GM23248 (cell line): Measurements from ENCODE around the gene SLC35G3. TPM values are rescaled to one million over a fixed set of nuclear protein-coding genes. Genes with fewer than 3 reads are reported as not detected.
"Not testable (repeated sequence)": the region's sequence is repeated elsewhere in the genome, so short reads cannot be mapped to it uniquely, and the experiment has no call there.

Experiments
- DNase-seq: peaks from one replicate; pipeline ENCODE4 v3.0.0-alpha.2; 2015
- H2AFZ ChIP-seq: fragments of 200-600 bp; sonication (generic); 2 replicates; pipeline ENCODE4 v1.6.1; 2016; ENCODE audit warnings: antibody characterized with exemption
- H3F3A ChIP-seq: fragments of 200-600 bp; sonication (generic); 2 replicates; pipeline ENCODE4 v1.6.1; 2016; ENCODE audit warnings: mild to moderate bottlenecking, antibody characterized with exemption, mixed run types; ENCODE audit not compliant: insufficient read depth
- H3K27ac ChIP-seq: fragments of 200-600 bp; sonication (generic); 2 replicates; pipeline ENCODE4 v1.5.1; 2016; ENCODE audit warnings: mild to moderate bottlenecking
- H3K27me3 ChIP-seq: fragments of 200-600 bp; sonication (generic); replicated peaks from 2 replicates; pipeline ENCODE4 v1.6.1; 2016; ENCODE audit warnings: mild to moderate bottlenecking; ENCODE audit not compliant: insufficient read depth
- H3K36me3 ChIP-seq: fragments of 200-600 bp; sonication (generic); 2 replicates; pipeline ENCODE4 v1.6.1; 2016; ENCODE audit warnings: low read depth, mild to moderate bottlenecking
- H3K4me1 ChIP-seq: fragments of 200-600 bp; sonication (generic); 2 replicates; pipeline ENCODE4 v1.6.1; 2016; ENCODE audit warnings: mild to moderate bottlenecking; ENCODE audit not compliant: insufficient read depth
- H3K4me2 ChIP-seq: fragments of 200-600 bp; sonication (generic); one replicate; pipeline ENCODE4 v1.6.1; 2016; ENCODE audit warnings: mild to moderate bottlenecking; ENCODE audit not compliant: unreplicated experiment
- H3K4me3 ChIP-seq: fragments of 200-600 bp; sonication (generic); 2 replicates; pipeline ENCODE4 v1.5.1; 2016; ENCODE audit warnings: mild to moderate bottlenecking
- H3K79me2 ChIP-seq: fragments of 200-600 bp; sonication (generic); 2 replicates; pipeline ENCODE4 v1.6.1; 2016; ENCODE audit warnings: mild to moderate bottlenecking; ENCODE audit not compliant: insufficient read depth
- H3K9ac ChIP-seq: fragments of 200-600 bp; sonication (generic); 2 replicates; pipeline ENCODE4 v1.6.1; 2016; ENCODE audit warnings: mild to moderate bottlenecking
- H3K9me2 ChIP-seq: fragments of 200-600 bp; sonication (generic); 2 replicates; pipeline ENCODE4 v1.6.1; 2016; ENCODE audit warnings: mixed run types, mild to moderate bottlenecking, moderate library complexity; ENCODE audit not compliant: insufficient read depth
- H3K9me3 ChIP-seq: fragments of 200-600 bp; sonication (generic); one replicate; pipeline ENCODE4 v1.6.1; 2017; ENCODE audit warnings: low read depth
- H4K20me1 ChIP-seq: fragments of 200-600 bp; sonication (generic); 2 replicates; pipeline ENCODE4 v1.6.0; 2016; ENCODE audit not compliant: insufficient read depth
- EZH2 ChIP-seq: fragments of 200-600 bp; sonication (generic); IDR thresholded peaks from 2 replicates; pipeline ENCODE4 v1.6.1; 2018; ENCODE audit warnings: antibody characterized with exemption, mild to moderate bottlenecking; ENCODE audit not compliant: insufficient read depth, poor library complexity, severe bottlenecking
- EZH2phosphoT487 ChIP-seq: fragments of 200-600 bp; sonication (generic); IDR thresholded peaks from 2 replicates; pipeline ENCODE4 v1.6.1; 2018; ENCODE audit warnings: antibody characterized with exemption, moderate library complexity, mild to moderate bottlenecking, low read depth; ENCODE audit not compliant: insufficient read depth
- WGBS, 2 experiments: methylation state at CpG; one replicate each; pipeline ENCODE4 v1.1.6; 2015 to 2017; ENCODE audit warnings: low lambda C conversion rate in 2 of 2, low coverage in 1 of 2; ENCODE audit errors: missing lambda C conversion rate in 2 of 2; 5-methylcytosine and 5-hydroxymethylcytosine counted together
- in situ Hi-C: fragments of 300-500 bp; cut with MboI; formaldehyde crosslinking; loops from 2 replicates; pipeline ENCODE4 v1.15.0; 2020
- polyA plus RNA-seq: library from polyadenylated mRNA; unstranded; fragments of >200 nt; fragmentation: Nextera tagmentation; extraction: Ambion mirVana; gene quantifications from 2 replicates; pipeline ENCODE4 v1.2.1, GENCODE V29; 2016
- total RNA-seq: library from RNA; depleted of rRNA; stranded (reverse); fragments of >200 nt; shearing (Covaris generic); gene quantifications from 2 replicates; pipeline ENCODE4 v1.2.3, GENCODE V29; 2014

SLC35G3 gene
- total and polyA plus RNA-seq, 2 experiments from 2014 or later, result not detected

GRCh38 chr17:35214631-35215273 lies 20.6 kb upstream of the SLC35G3 start:
- H3K9me3 ChIP-seq, result no peaks in the 10 kb centered on the region
- H3K27ac ChIP-seq, result no peak overlapping the region
- H3F3A ChIP-seq, result no peaks in the 10 kb centered on the region
- peaks cover 15% of the 10 kb centered on the region for H3K27me3 ChIP-seq
- in situ Hi-C loops, result no loop called here
- TF ChIP-seq EZH2, result no peak
- no peak for TF ChIP-seq EZH2phosphoT487
- no peaks in the 10 kb centered on the region for H4K20me1 ChIP-seq
- no peak overlapping the region for H3K4me2 ChIP-seq
- no peaks in the 10 kb centered on the region for H3K9me2 ChIP-seq
- no peaks in the 10 kb centered on the region for H3K79me2 ChIP-seq
- no peak overlapping the region for H3K9ac ChIP-seq
- H3K36me3 ChIP-seq, result no peaks in the 10 kb centered on the region
- no peak for DNase-seq
- H3K4me3 ChIP-seq, result no peak overlapping the region
- WGBS, 2 experiments, result 25 to 29% methylated on average over 5 of the region's 5 CpGs
- no peaks in the 10 kb centered on the region for H3K4me1 ChIP-seq
- H2AFZ ChIP-seq, result no peak overlapping the region

- Histone ChIP-seq H3K9me3 (no peaks in the 10 kb centered on the region), H3K9ac (no peak overlapping the region), H3K36me3 (no peaks in the 10 kb centered on the region), H3K4me2 (no peak overlapping the region), H4K20me1 (no peaks in the 10 kb centered on the region), H3F3A (no peaks in the 10 kb centered on the region), H2AFZ (no peak overlapping the region), H3K9me2 (no peaks in the 10 kb centered on the region), H3K27me3 (peaks cover 15% of the 10 kb centered on the region), H3K4me1 (no peaks in the 10 kb centered on the region), H3K79me2 (no peaks in the 10 kb centered on the region), H3K27ac (no peak overlapping the region), H3K4me3 (no peak overlapping the region)
- DNase-seq, result no peak
- whole genome bisulfite sequencing, 2 experiments, result 72 to 85% methylated on average over 3 of the region's 3 CpGs
- TF ChIP-seq EZH2phosphoT487 (no peak), EZH2 (no peak)
- in situ Hi-C loops, result no loop called here
These were observed 20.0 kb upstream of the SLC35G3 start for GRCh38 chr17:35214192-35214591.

- in situ Hi-C loops, result no loop called here
- H3F3A ChIP-seq, result no peaks in the 10 kb centered on the region
- H3K9ac ChIP-seq, result no peak overlapping the region
- no peaks in the 10 kb centered on the region for H3K79me2 ChIP-seq
- H3K27ac ChIP-seq, result no peak overlapping the region
- peaks cover 15% of the 10 kb centered on the region for H3K27me3 ChIP-seq
- H3K36me3 ChIP-seq, result no peaks in the 10 kb centered on the region
- TF ChIP-seq EZH2phosphoT487 (no peak), EZH2 (no peak)
- no peak overlapping the region for H3K4me3 ChIP-seq
- DNase-seq, result no peak
- 67 to 73% methylated on average over 5 of the region's 5 CpGs for WGBS, 2 experiments
- H4K20me1 ChIP-seq, result no peaks in the 10 kb centered on the region
- no peak overlapping the region for H2AFZ ChIP-seq
- H3K9me2 ChIP-seq, result no peaks in the 10 kb centered on the region
- no peaks in the 10 kb centered on the region for H3K9me3 ChIP-seq
- H3K4me1 ChIP-seq, result no peaks in the 10 kb centered on the region
- H3K4me2 ChIP-seq, result no peak overlapping the region
These were observed 19.3 kb upstream of the SLC35G3 start for GRCh38 chr17:35213412-35213940.

GRCh38 chr17:35212668-35213067 lies 18.5 kb upstream of the SLC35G3 start:
- 75 to 80% methylated on average over 4 of the region's 4 CpGs for WGBS, 2 experiments
- H3K9me3 ChIP-seq, result no peaks in the 10 kb centered on the region
- in situ Hi-C loops, result no loop called here
- H3K27me3 ChIP-seq, result peaks cover 15% of the 10 kb centered on the region
- no peaks in the 10 kb centered on the region for H3K9me2 ChIP-seq
- no peaks in the 10 kb centered on the region for H3K4me1 ChIP-seq
- no peaks in the 10 kb centered on the region for H4K20me1 ChIP-seq
- no peak for DNase-seq
- H3K36me3 ChIP-seq, result no peaks in the 10 kb centered on the region
- H3K4me2 ChIP-seq, result no peak overlapping the region
- H3K9ac ChIP-seq, result no peak overlapping the region
- TF ChIP-seq EZH2phosphoT487 (no peak), EZH2 (no peak)
- no peaks in the 10 kb centered on the region for H3K79me2 ChIP-seq
- H3K4me3 ChIP-seq, result no peak overlapping the region
- no peaks in the 10 kb centered on the region for H3F3A ChIP-seq
- no peak overlapping the region for H2AFZ ChIP-seq
- H3K27ac ChIP-seq, result no peak overlapping the region

- Histone ChIP-seq H3K27me3 (peaks cover 4% of the 10 kb centered on the region), H3F3A (no peaks in the 10 kb centered on the region), H3K9me3 (no peaks in the 10 kb centered on the region), H3K36me3 (no peaks in the 10 kb centered on the region), H3K9me2 (no peaks in the 10 kb centered on the region), H3K4me3 (no peak overlapping the region), H3K4me1 (no peaks in the 10 kb centered on the region), H4K20me1 (no peaks in the 10 kb centered on the region), H3K27ac (no peak overlapping the region), H3K9ac (no peak overlapping the region), H3K79me2 (no peaks in the 10 kb centered on the region), H3K4me2 (no peak overlapping the region), H2AFZ (no peak overlapping the region)
- TF ChIP-seq EZH2, result no peak
- no peak for TF ChIP-seq EZH2phosphoT487
- 57 to 63% methylated on average over 7 of the region's 7 CpGs for WGBS, 2 experiments
- no peak for DNase-seq
- in situ Hi-C loops, result no loop called here
These were observed 16.5 kb upstream of the SLC35G3 start for GRCh38 chr17:35210741-35211140.

- not testable (repeated sequence) for H2AFZ ChIP-seq, H3K36me3 ChIP-seq
These were observed 8.4 kb upstream of the SLC35G3 start for GRCh38 chr17:35202582-35202981.

GRCh38 chr17:35195062-35195461 lies 869 bp upstream of the SLC35G3 start:
- H3K4me2 ChIP-seq, in situ Hi-C loops, H3K4me1 ChIP-seq, H3K27me3 ChIP-seq, H4K20me1 ChIP-seq, H3K27ac ChIP-seq, H3K79me2 ChIP-seq, H2AFZ ChIP-seq, H3F3A ChIP-seq, H3K4me3 ChIP-seq, DNase-seq, H3K9ac ChIP-seq, H3K9me3 ChIP-seq, H3K36me3 ChIP-seq, H3K9me2 ChIP-seq: not testable (repeated sequence)
- whole genome bisulfite sequencing, 2 experiments, result 83 to 84% methylated on average over 14 to 31 of the region's 31 CpGs

More at GRCh38 chr17:35202582-35202981, 8.4 kb upstream of the SLC35G3 start:
- H3K4me3 ChIP-seq, in situ Hi-C loops, DNase-seq, H3K27ac ChIP-seq, H3K9ac ChIP-seq, H3F3A ChIP-seq, H4K20me1 ChIP-seq, H3K4me2 ChIP-seq, H3K9me2 ChIP-seq, H3K79me2 ChIP-seq, H3K27me3 ChIP-seq, H3K4me1 ChIP-seq, H3K9me3 ChIP-seq: not testable (repeated sequence)
- WGBS, 2 experiments, result 31 to 38% methylated on average over 2 of the region's 2 CpGs
